ENCODE measurements around the gene ZNF316.

Gene ZNF316

GRCh38 chr7:6700793-6701192, 63.7 kb downstream of the ZNF316 start:
- in situ Hi-C loops (cut with HindIII; ENCODE audit: low pct_unique_long_range_greater_than_20kb, low sequenced_read_pairs) = no loop called here

GRCh38 chr7:6701860-6702259, 64.7 kb downstream of the ZNF316 start:
- no peak for DNase-seq (ENCODE audit: low read depth in 1 of 2, low spot score in 1 of 2)
- TF ChIP-seq JUND (IDR thresholded peaks at IDR 0.05; ENCODE audit: low read depth) = no peak
- in situ Hi-C loops (cut with HindIII; ENCODE audit: low pct_unique_long_range_greater_than_20kb, low sequenced_read_pairs) = no loop called here

More at GRCh38 chr7:6700793-6701192, 63.7 kb downstream of the ZNF316 start:
- no peak for DNase-seq (ENCODE audit: low read depth in 1 of 2, low spot score in 1 of 2)
- no peak for TF ChIP-seq JUND (IDR thresholded peaks at IDR 0.05; ENCODE audit: low read depth)

Measured in T47D (cell line).